Neural cell (in vitro differentiated cells): ENCODE results near the gene RTP2. TPM values are rescaled to one million over a fixed set of nuclear protein-coding genes. Genes with fewer than 3 reads are reported as not detected.

Source experiments
- H2AFZ ChIP-seq: fragments of 200-600, 300-800 bp; sonication (generic), shearing (Covaris generic); 2 replicates; pipeline ENCODE4 v1.6.0; 2014; ENCODE audit warnings: low read depth, mild to moderate bottlenecking, antibody characterized with exemption, low read length, moderate library complexity
- H3F3A ChIP-seq: fragments of 200-600 bp; shearing (Covaris generic); 2 replicates; pipeline ENCODE4 v1.6.1; 2016; ENCODE audit warnings: mild to moderate bottlenecking, moderate library complexity, mixed read lengths, antibody characterized with exemption, low read length; ENCODE audit not compliant: insufficient read depth, poor library complexity, severe bottlenecking
- H3K27ac ChIP-seq: fragments of 200-600, 300-800 bp; sonication (generic), shearing (Covaris generic); 2 replicates; pipeline ENCODE4 v1.5.1; 2014; ENCODE audit warnings: mild to moderate bottlenecking, low read length, moderate library complexity
- H3K27me3 ChIP-seq: fragments of 300-800, 200-600 bp; sonication (generic), shearing (Covaris generic); 2 replicates; pipeline ENCODE4 v1.6.0; 2014; ENCODE audit warnings: mild to moderate bottlenecking, low read depth, low read length, moderate library complexity; ENCODE audit not compliant: insufficient read depth
- H3K36me3 ChIP-seq: fragments of 300-800, 200-600 bp; sonication (generic), shearing (Covaris generic); 2 replicates; pipeline ENCODE4 v1.5.1; 2014; ENCODE audit warnings: mild to moderate bottlenecking, antibody characterized with exemption, low read length, moderate library complexity; ENCODE audit not compliant: insufficient read depth
- H3K4me2 ChIP-seq: fragments of 300-800, 200-600 bp; sonication (generic), shearing (Covaris generic); 2 replicates; pipeline ENCODE4 v1.6.0; 2014; ENCODE audit warnings: mild to moderate bottlenecking, low read length
- H3K4me3 ChIP-seq: fragments of 300-800, 200-600 bp; sonication (generic), shearing (Covaris generic); 2 replicates; pipeline ENCODE4 v1.5.1; 2014; ENCODE audit warnings: mild to moderate bottlenecking, low read length, moderate library complexity
- H3K79me2 ChIP-seq: fragments of 200-600 bp; shearing (Covaris generic); replicated peaks from 2 replicates; pipeline ENCODE4 v1.6.0; 2014; ENCODE audit warnings: mild to moderate bottlenecking, low read length, moderate library complexity; ENCODE audit not compliant: insufficient read depth
- H3K9ac ChIP-seq: fragments of 300-800, 200-600 bp; sonication (generic), shearing (Covaris generic); 2 replicates; pipeline ENCODE4 v1.6.1; 2016; ENCODE audit warnings: mild to moderate bottlenecking, low read length, mixed read lengths
- H3K9me2 ChIP-seq: fragments of 200-600 bp; shearing (Covaris generic); 2 replicates; pipeline ENCODE4 v1.6.1; 2016; ENCODE audit warnings: mild to moderate bottlenecking, low read length, mixed read lengths; ENCODE audit not compliant: insufficient read depth
- H3K9me3 ChIP-seq: fragments of 200-600, 300-800 bp; sonication (generic), shearing (Covaris generic); 2 replicates; pipeline ENCODE4 v1.6.1; 2016; ENCODE audit warnings: mild to moderate bottlenecking, mixed run types, low read length, moderate library complexity, mixed read lengths
- H4K20me1 ChIP-seq: fragments of 200-600 bp; shearing (Covaris generic); 2 replicates; pipeline ENCODE4 v1.6.1; 2016; ENCODE audit warnings: mild to moderate bottlenecking, mixed run types; ENCODE audit not compliant: insufficient read depth
- CTCF ChIP-seq: fragments of 450-650 bp; IDR thresholded peaks from 2 replicates; pipeline ENCODE4 v1.5.1; 2014; ENCODE audit warnings: antibody characterized with exemption, mild to moderate bottlenecking, moderate library complexity; ENCODE audit not compliant: poor library complexity, severe bottlenecking
- EP300 ChIP-seq: fragments of 450-650 bp; conservative IDR thresholded peaks from 2 replicates; pipeline ENCODE4 v1.6.1; 2014; ENCODE audit warnings: antibody characterized with exemption, mild to moderate bottlenecking, moderate library complexity; ENCODE audit not compliant: poor library complexity, severe bottlenecking
- EZH2 ChIP-seq: fragments of 200-600, 300-800 bp; shearing (Covaris generic), sonication (generic); IDR thresholded peaks from 2 replicates; pipeline ENCODE4 v1.6.1; 2014; ENCODE audit warnings: antibody characterized with exemption, low read length, borderline replicate concordance, mild to moderate bottlenecking; ENCODE audit not compliant: insufficient read depth, poor library complexity, severe bottlenecking
- MXI1 ChIP-seq: fragments of 450-650 bp; conservative IDR thresholded peaks from 2 replicates; pipeline ENCODE4 v1.6.1; 2014; ENCODE audit warnings: antibody characterized with exemption, mild to moderate bottlenecking; ENCODE audit not compliant: poor library complexity, severe bottlenecking
- POLR2AphosphoS5 ChIP-seq: IDR thresholded peaks from 2 replicates; pipeline ENCODE4 v1.6.1; 2012
- RAD21 ChIP-seq: fragments of 450-650 bp; conservative IDR thresholded peaks from 2 replicates; pipeline ENCODE4 v1.6.1; 2014; ENCODE audit warnings: antibody characterized with exemption, mild to moderate bottlenecking, moderate library complexity
- REST ChIP-seq: IDR thresholded peaks from 2 replicates; pipeline ENCODE4 v1.6.1; 2012; ENCODE audit warnings: borderline replicate concordance
- SMC3 ChIP-seq: fragments of 450-650 bp; conservative IDR thresholded peaks from 2 replicates; pipeline ENCODE4 v1.6.1; 2014; ENCODE audit warnings: antibody characterized with exemption, mild to moderate bottlenecking, moderate library complexity; ENCODE audit not compliant: poor library complexity
- TAF1 ChIP-seq: IDR thresholded peaks from 2 replicates; pipeline ENCODE4 v1.6.1; 2012; ENCODE audit warnings: low read depth
- polyA plus RNA-seq: library from polyadenylated mRNA; depleted of rRNA; stranded (reverse); fragments of >200 nt; gene quantifications from 2 replicates; pipeline ENCODE4 v1.2.3, GENCODE V29; 2014

Gene RTP2
- polyA plus RNA-seq, 1 donor from 2014 or later: not detected

- H2AFZ ChIP-seq: no peak overlapping the region
Measured at GRCh38 chr3:187739094-187739560, 36.8 kb upstream of the RTP2 start.

GRCh38 chr3:187738331-187739093 lies 36.2 kb upstream of the RTP2 start:
- peak overlapping the region; percentile 67 for H3K4me3 ChIP-seq
- H3K36me3 ChIP-seq: no peaks in the 10 kb centered on the region
- no peak overlapping the region for H2AFZ ChIP-seq
- no peak overlapping the region for H3K27ac ChIP-seq
- H4K20me1 ChIP-seq: no peaks in the 10 kb centered on the region
- peak overlapping the region; percentile 37 for H3K4me2 ChIP-seq
- H3F3A ChIP-seq: no peaks in the 10 kb centered on the region
- TF ChIP-seq RAD21 (peak; percentile 94), EP300 (no peak), SMC3 (peak; percentile 91), CTCF (peak; percentile 93)
- H3K9me3 ChIP-seq: no peaks in the 10 kb centered on the region
- peaks cover 56% of the 10 kb centered on the region for H3K27me3 ChIP-seq
- H3K9me2 ChIP-seq: no peaks in the 10 kb centered on the region
- H3K79me2 ChIP-seq: peaks cover 17% of the 10 kb centered on the region
- H3K9ac ChIP-seq: peak overlapping the region; percentile 15

More at GRCh38 chr3:187739094-187739560, 36.8 kb upstream of the RTP2 start:
- peak overlapping the region; percentile 67 for H3K4me3 ChIP-seq
- H3K9me3 ChIP-seq: no peaks in the 10 kb centered on the region
- no peaks in the 10 kb centered on the region for H4K20me1 ChIP-seq
- no peaks in the 10 kb centered on the region for H3K36me3 ChIP-seq
- no peak overlapping the region for H3K27ac ChIP-seq
- peaks cover 56% of the 10 kb centered on the region for H3K27me3 ChIP-seq
- no peaks in the 10 kb centered on the region for H3K9me2 ChIP-seq
- H3K4me2 ChIP-seq: no peak overlapping the region
- H3K79me2 ChIP-seq: peaks cover 17% of the 10 kb centered on the region
- H3F3A ChIP-seq: no peaks in the 10 kb centered on the region
- TF ChIP-seq SMC3: peak; percentile 52
- TF ChIP-seq TAF1: no peak
- H3K9ac ChIP-seq: peak overlapping the region; percentile 22

GRCh38 chr3:187738071-187738330 lies 35.6 kb upstream of the RTP2 start:
- H3K36me3 ChIP-seq: no peaks in the 10 kb centered on the region
- no peak overlapping the region for H3K27ac ChIP-seq
- H3K4me2 ChIP-seq: peak overlapping the region; percentile 37
- peak overlapping the region; percentile 67 for H3K4me3 ChIP-seq
- no peaks in the 10 kb centered on the region for H3K9me2 ChIP-seq
- H3K79me2 ChIP-seq: peaks cover 17% of the 10 kb centered on the region
- no peaks in the 10 kb centered on the region for H4K20me1 ChIP-seq
- no peak overlapping the region for H2AFZ ChIP-seq
- no peak overlapping the region for H3K9ac ChIP-seq
- H3K27me3 ChIP-seq: peaks cover 56% of the 10 kb centered on the region
- no peaks in the 10 kb centered on the region for H3F3A ChIP-seq
- TF ChIP-seq MXI1: no peak
- TF ChIP-seq REST: no peak
- TF ChIP-seq EZH2: no peak
- no peak for TF ChIP-seq SMC3
- TF ChIP-seq EP300: no peak
- no peak for TF ChIP-seq POLR2AphosphoS5
- no peak for TF ChIP-seq CTCF
- TF ChIP-seq TAF1: no peak
- no peak for TF ChIP-seq RAD21
- H3K9me3 ChIP-seq: no peaks in the 10 kb centered on the region
